Loucy (cell line): ENCODE measurements around the gene NLRP3.

Experiments
- H2AFZ ChIP-seq: fragments of 200-600 bp; sonication (generic); 2 replicates; pipeline ENCODE4 v1.6.0; 2016; ENCODE audit warnings: antibody characterized with exemption, mild to moderate bottlenecking, low read length, moderate library complexity
- H3F3A ChIP-seq: fragments of 200-600 bp; 2 replicates; pipeline ENCODE4 v1.6.0; 2016; ENCODE audit warnings: antibody characterized with exemption, low read depth, mild to moderate bottlenecking
- H3K27me3 ChIP-seq: fragments of 200-600 bp; sonication (generic); 2 replicates; pipeline ENCODE4 v1.6.1; 2014; ENCODE audit warnings: low read length, mild to moderate bottlenecking; ENCODE audit not compliant: insufficient read depth, poor library complexity, severe bottlenecking
- H3K36me3 ChIP-seq: fragments of 200-600 bp; sonication (generic); 2 replicates; pipeline ENCODE4 v1.6.1; 2016; ENCODE audit warnings: low read length; ENCODE audit not compliant: insufficient read depth
- H3K4me1 ChIP-seq: fragments of 200-600 bp; sonication (generic); 2 replicates; pipeline ENCODE4 v1.5.1; 2014; ENCODE audit warnings: low read length, mild to moderate bottlenecking; ENCODE audit not compliant: insufficient read depth, poor library complexity, severe bottlenecking
- H3K4me2 ChIP-seq: fragments of 200-600 bp; sonication (generic); 2 replicates; pipeline ENCODE4 v1.6.0; 2014; ENCODE audit warnings: antibody characterized with exemption, low read length, low read depth, mild to moderate bottlenecking; ENCODE audit not compliant: poor library complexity, severe bottlenecking
- H3K4me3 ChIP-seq: fragments of 200-600 bp; sonication (generic); 2 replicates; pipeline ENCODE4 v1.5.1; 2014; ENCODE audit warnings: low read length, mild to moderate bottlenecking, mixed read lengths; ENCODE audit not compliant: poor library complexity, severe bottlenecking
- H3K79me2 ChIP-seq: fragments of 200-600 bp; sonication (generic); 2 replicates; pipeline ENCODE4 v1.6.1; 2014; ENCODE audit warnings: low read length; ENCODE audit not compliant: insufficient read depth
- H3K9ac ChIP-seq: fragments of 200-600 bp; sonication (generic); 2 replicates; pipeline ENCODE4 v1.6.0; 2014; ENCODE audit warnings: mild to moderate bottlenecking, low read depth, low read length, moderate library complexity; ENCODE audit not compliant: poor library complexity, severe bottlenecking
- H3K9me2 ChIP-seq: fragments of 200-600 bp; sonication (generic); replicated peaks from 2 replicates; pipeline ENCODE4 v1.6.1; 2016; ENCODE audit warnings: low read depth, low read length, mixed read lengths
- H3K9me3 ChIP-seq: fragments of 200-600 bp; sonication (generic); 2 replicates; pipeline ENCODE4 v1.6.1; 2014; ENCODE audit warnings: mild to moderate bottlenecking, antibody characterized with exemption, low read length, low read depth; ENCODE audit not compliant: insufficient read depth
- H4K20me1 ChIP-seq: fragments of 200-600 bp; sonication (generic); 2 replicates; pipeline ENCODE4 v1.6.0; 2014; ENCODE audit warnings: antibody characterized with exemption, low read length, mild to moderate bottlenecking; ENCODE audit not compliant: insufficient read depth, poor library complexity, severe bottlenecking
- CTCF ChIP-seq: fragments of 200-600 bp; sonication (generic); conservative IDR thresholded peaks from 2 replicates; pipeline ENCODE4 v1.5.1; 2014; ENCODE audit warnings: mild to moderate bottlenecking, antibody characterized with exemption, low read length
- EZH2phosphoT487 ChIP-seq: fragments of 200-600 bp; IDR thresholded peaks from 2 replicates; pipeline ENCODE4 v1.6.1; 2018; ENCODE audit warnings: antibody characterized with exemption, mild to moderate bottlenecking, moderate library complexity, borderline replicate concordance

Gene NLRP3

DNA sequence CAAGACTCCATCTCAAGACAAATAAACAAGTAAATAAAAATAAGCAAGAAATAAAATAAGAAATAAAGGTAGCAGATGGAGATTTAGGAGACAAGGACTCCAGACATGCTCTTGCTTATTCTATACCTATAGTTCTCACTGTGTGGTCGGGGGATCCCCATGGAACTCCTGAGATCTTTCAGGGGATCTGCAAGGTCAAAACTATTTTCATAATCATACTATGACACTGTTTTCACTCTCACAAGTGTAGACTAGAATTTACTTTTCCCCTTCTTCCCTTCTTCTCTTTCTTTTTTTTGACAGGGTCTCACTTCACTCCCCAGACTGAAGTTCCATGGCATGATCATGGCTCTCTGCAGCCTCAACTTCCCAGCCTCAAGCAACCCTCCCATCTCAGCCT is 29.8 kb upstream of the NLRP3 start:
- no peak overlapping the region for H3K9ac ChIP-seq
- H2AFZ ChIP-seq = no peak overlapping the region
- no peaks in the 10 kb centered on the region for H3K9me3 ChIP-seq
- peaks cover 11% of the 10 kb centered on the region for H3K4me1 ChIP-seq
- H3K36me3 ChIP-seq = no peaks in the 10 kb centered on the region
- H4K20me1 ChIP-seq = no peaks in the 10 kb centered on the region
- no peaks in the 10 kb centered on the region for H3K27me3 ChIP-seq
- H3K4me3 ChIP-seq = no peak overlapping the region
- TF ChIP-seq CTCF (no peak), EZH2phosphoT487 (no peak)
- no peaks in the 10 kb centered on the region for H3K79me2 ChIP-seq
- H3K9me2 ChIP-seq = no peaks in the 10 kb centered on the region
- H3K4me2 ChIP-seq = no peak overlapping the region
- H3F3A ChIP-seq = no peaks in the 10 kb centered on the region

DNA sequence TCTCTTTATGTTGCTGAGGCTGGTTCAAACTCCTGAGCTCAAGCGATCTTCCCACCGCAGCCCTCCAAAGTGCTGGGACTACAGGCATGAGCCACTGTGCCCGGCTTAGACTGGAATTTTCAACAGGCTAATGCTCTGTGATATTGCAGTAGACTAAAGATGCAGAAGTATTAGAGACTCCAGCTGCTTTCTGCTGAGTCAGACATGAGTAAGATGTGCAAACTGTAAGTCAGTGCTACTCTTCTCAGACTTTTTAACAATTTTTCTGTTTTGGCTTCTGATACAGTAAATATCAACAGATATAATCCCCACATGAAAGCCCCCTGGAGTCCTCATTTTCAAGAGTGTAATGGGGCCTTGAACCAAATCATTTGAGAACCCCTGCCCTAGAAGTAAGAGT is 29.3 kb upstream of the NLRP3 start:
- TF ChIP-seq EZH2phosphoT487 (no peak), CTCF (no peak)
- Histone ChIP-seq H3K9ac (no peak overlapping the region), H3K9me2 (no peaks in the 10 kb centered on the region), H3K4me2 (no peak overlapping the region), H4K20me1 (no peaks in the 10 kb centered on the region), H3K4me3 (no peak overlapping the region), H3K79me2 (no peaks in the 10 kb centered on the region), H3K27me3 (no peaks in the 10 kb centered on the region), H2AFZ (no peak overlapping the region), H3K4me1 (peaks cover 11% of the 10 kb centered on the region), H3F3A (no peaks in the 10 kb centered on the region), H3K36me3 (no peaks in the 10 kb centered on the region), H3K9me3 (no peaks in the 10 kb centered on the region)

GRCh38 chr1:247387096-247387495 is 28.9 kb upstream of the NLRP3 start:
- H4K20me1 ChIP-seq = no peaks in the 10 kb centered on the region
- no peaks in the 10 kb centered on the region for H3K9me2 ChIP-seq
- H3K9ac ChIP-seq = no peak overlapping the region
- H3K4me3 ChIP-seq = no peak overlapping the region
- H3K79me2 ChIP-seq = no peaks in the 10 kb centered on the region
- H2AFZ ChIP-seq = no peak overlapping the region
- H3F3A ChIP-seq = no peaks in the 10 kb centered on the region
- H3K9me3 ChIP-seq = no peaks in the 10 kb centered on the region
- H3K27me3 ChIP-seq = no peaks in the 10 kb centered on the region
- no peaks in the 10 kb centered on the region for H3K36me3 ChIP-seq
- TF ChIP-seq CTCF (no peak), EZH2phosphoT487 (no peak)
- H3K4me2 ChIP-seq = no peak overlapping the region
- H3K4me1 ChIP-seq = peaks cover 11% of the 10 kb centered on the region
